GM10847 (cell line): ENCODE results near the gene NHERF2.

Source experiments
- POLR2A ChIP-seq: IDR thresholded peaks from 2 replicates; pipeline ENCODE4 v1.6.1; 2011; ENCODE audit not compliant: insufficient read length; ENCODE audit errors: extremely low read depth

NHERF2 gene

DNA sequence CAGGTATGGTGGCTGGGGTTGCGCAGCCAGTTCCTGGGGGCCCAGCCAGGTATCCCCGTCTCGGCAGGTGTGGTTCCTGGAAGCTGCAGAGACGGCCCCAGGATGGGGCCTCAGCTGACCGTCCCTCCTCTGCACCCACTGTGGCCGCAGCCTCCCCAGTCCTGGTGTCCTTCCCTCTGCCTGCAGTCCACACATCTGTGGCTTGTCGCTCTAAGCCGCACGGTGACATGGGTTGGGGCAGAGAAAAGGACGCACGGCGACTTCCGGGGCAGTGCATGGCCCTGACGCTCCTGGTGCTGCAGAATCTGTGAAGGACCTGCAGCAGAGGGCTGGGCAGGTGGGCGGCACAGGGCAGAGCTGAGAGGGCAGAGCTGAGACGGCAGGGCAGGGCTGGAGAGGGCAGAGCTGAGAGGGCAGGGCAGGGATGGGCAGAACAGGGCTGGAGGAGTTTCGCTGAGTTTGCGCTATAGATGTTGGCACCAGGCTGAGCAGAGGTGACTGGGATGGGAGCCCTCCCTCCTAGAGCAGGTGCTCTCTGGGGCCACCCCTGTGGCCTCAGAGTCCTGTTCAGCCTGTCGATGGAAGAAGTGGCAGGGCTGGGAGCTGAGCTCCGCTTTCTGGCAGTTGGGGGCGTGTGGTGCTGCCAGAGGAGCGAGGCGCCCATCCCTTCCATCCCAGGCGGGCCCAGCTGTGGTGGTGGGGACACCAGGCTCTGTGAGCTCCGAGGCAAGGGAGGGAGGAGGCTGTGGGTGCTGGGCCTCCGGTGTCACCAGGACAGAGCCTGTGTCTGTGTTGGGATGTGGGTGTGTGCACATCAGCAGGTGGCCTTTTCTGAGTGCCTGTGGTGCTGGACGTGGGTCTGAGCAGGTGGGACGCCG, 44.1 kb downstream of the NHERF2 start:
- no peak for TF ChIP-seq POLR2A

DNA sequence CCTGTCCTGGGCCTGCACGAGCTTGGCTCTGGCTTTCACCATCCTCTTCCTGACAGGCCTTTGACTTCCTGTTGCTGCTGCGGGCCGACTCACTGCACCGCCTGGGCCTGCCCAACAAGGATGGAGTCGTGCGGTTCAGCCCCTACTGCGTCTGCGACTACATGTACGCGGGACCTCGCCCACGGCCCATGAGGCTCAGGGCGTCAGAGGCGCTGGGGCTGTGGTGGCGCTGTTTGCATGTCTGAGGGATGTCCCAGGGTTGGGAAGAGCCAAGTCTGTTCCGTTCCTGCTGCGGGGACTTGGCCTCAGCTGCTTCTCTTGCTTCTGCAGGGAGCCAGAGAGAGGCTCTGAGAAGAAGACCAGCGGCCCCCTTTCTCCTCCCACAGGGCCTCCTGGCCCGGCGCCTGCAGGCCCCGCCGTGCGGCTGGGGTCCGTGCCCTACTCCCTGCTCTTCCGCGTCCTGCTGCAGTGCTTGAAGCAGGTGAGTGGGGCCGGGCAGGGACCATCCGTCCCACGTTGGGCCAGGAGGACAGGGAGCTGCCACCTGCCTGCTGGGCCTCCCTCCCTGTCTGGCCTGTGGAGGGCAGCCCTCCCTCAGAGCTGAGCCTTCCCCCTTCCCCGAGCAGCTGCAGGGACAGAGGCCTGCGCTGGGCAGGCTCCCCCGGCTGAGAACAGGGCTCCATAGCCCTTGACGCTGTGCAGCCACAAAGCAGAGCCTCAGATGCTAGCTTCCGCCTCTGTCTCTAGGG, 44.9 kb downstream of the NHERF2 start:
- TF ChIP-seq POLR2A, result no peak

DNA sequence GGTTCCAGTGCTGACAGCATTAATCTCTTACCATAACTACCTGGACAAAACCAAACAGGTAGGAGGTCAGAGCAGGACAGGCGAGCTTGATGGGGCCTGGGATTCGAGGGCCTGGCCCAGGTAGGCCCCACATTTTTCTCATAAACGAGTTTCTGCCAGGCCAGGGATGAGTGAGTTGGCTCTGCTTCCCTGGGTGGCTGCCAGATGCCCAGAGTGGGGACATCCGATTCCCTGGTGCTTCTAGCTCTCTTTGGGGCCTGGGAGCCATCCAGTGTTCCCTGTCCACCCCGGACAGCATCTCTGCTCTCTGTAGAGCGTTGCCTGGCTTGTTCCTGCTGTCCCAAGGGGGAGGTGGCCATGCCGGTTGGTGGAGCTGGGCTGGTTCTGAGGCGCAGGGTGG, 46.2 kb downstream of the NHERF2 start:
- TF ChIP-seq POLR2A, result no peak

DNA sequence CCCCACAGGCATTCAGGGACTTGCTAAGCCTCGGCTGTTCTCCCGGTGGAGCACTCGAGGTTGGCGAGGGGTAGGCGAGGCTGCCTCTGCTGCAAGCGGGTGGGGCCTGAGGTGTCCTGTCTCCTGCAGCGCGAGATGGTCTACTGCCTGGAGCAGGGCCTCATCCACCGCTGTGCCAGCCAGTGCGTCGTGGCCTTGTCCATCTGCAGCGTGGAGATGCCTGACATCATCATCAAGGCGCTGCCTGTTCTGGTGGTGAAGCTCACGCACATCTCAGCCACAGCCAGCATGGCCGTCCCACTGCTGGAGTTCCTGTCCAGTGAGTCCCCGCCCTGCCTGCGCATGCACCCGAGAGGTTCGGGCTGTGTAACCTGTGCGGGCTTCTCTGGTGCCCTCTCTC, 47.4 kb downstream of the NHERF2 start:
- no peak for TF ChIP-seq POLR2A

DNA sequence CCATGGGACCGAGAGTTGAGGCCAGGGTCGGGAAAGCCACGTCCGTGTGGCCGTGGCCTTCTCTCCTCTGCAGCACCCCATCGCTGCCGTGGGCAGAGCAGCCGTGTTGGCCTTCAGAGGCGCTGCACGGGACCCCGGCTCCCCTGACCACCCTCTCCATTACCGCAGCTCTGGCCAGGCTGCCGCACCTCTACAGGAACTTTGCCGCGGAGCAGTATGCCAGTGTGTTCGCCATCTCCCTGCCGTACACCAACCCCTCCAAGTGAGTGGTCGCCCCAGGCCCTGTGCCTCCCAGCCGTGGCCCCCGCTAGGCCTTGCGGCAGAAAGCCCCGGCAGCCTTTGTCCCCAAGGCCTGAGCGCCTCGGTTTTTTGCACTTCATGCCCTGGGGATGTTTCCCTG, 48.9 kb downstream of the NHERF2 start:
- TF ChIP-seq POLR2A, result no peak

DNA sequence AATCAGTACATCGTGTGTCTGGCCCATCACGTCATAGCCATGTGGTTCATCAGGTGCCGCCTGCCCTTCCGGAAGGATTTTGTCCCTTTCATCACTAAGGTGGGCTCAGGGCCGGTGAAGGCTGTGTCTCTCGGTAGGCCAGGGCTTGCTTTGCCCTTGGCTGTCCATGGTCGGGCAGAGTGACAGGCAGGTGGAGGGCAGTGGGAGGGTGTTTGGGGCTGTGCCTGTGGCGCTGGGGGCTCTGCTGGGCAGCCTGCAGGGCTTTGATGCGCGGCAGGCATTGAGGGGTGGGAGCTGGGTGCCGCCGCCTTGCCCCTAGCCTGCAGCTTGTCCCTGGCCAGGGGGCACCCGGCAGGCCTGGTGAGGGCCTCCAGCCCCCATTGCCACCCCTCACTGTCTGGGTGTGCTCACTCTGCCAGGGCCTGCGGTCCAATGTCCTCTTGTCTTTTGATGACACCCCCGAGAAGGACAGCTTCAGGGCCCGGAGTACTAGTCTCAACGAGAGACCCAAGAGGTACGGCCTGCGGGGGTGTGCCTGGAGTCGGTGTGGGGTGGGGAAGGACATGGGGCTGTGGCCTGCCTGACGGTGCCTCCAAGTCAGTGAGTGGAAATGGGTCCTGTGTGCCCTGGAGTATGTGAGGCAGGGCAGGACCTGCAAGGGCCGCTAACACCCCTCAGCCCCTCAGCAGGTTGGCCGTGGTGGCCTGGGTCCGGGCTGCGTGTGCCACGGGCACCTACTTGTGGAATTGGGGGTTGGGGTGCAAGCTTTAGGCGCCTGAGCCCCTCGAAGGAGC, 49.6 kb downstream of the NHERF2 start:
- TF ChIP-seq POLR2A, result no peak

DNA sequence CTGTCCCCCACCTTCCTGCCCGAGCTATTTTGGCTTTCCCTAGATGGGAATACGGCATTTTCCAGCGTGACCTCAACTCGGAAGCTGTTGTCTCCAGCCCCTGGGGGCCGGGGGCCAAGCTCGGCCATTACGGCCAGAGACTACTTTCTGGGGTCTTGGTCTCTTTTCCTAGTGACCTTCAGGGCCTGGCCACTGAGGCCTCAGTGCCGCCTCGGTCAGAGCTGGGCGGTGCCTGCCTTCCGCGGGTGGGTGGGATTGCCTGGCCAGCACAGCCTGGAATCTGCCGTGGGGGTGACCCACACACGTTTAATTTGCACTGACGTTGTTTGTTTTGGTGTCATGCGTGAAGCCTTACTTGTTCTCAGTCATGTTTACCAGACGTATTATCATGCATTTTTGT, 50.3 kb downstream of the NHERF2 start:
- TF ChIP-seq POLR2A, result no peak

DNA sequence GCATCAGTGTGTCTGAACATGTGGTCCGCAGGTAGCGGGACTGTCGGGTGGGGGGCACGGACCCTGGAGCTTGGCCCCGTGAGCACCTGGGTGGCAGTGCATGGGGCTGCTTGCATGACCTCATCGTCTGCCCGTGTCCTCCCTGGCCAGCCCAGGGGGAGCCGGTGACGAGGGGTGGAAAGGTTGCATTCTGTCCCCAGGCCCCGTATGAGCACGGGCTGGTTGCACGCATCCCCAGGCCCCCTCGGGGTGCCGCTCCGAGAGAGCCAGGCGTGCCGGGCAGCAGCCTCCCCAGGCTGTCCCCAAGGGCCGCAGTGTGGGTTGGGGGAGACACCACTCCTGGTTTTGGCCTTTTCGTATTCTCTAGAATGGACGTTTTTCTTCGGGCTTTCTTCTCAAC, 51.0 kb downstream of the NHERF2 start:
- TF ChIP-seq POLR2A, result no peak

DNA sequence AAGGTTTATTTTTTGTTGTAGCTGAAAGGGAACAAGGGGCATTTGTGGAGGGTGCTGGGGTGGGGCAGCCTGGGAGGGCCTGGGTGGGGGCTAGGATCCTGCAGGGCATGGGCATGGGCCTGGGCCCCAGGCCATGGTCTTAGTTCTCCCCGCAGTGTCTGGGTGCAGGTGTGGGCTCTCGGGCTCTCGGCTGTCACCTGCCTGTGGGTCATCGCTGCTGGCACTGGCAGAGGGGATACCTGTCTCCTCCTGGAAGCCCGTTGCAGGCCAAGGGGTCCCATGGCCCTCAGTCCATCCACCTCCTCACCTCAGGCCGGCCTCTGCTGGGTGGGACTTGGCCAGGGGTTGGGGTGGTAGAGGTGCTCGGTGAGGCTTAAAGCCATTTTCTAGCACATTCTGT, 51.4 kb downstream of the NHERF2 start:
- TF ChIP-seq POLR2A, result no peak

DNA sequence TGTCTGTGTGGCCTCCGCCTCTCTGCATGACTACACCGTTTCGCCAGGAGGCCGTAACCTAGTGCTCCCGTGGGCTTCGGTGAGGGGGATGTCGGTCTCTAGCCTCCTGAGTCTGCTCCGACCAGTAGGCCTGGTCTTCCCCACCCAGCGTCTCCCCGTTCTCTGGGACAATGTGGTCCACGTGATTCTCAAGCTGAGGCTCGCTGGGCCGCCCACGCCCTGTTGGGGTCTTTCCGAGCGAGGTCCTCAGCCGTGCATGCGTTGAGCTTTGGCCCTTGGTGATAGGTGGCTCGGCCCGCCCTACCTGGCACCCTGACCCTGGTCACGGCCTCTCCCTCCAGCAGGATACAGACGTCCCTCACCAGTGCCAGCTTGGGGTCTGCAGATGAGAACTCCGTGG, 52.0 kb downstream of the NHERF2 start:
- TF ChIP-seq POLR2A, result no peak

DNA sequence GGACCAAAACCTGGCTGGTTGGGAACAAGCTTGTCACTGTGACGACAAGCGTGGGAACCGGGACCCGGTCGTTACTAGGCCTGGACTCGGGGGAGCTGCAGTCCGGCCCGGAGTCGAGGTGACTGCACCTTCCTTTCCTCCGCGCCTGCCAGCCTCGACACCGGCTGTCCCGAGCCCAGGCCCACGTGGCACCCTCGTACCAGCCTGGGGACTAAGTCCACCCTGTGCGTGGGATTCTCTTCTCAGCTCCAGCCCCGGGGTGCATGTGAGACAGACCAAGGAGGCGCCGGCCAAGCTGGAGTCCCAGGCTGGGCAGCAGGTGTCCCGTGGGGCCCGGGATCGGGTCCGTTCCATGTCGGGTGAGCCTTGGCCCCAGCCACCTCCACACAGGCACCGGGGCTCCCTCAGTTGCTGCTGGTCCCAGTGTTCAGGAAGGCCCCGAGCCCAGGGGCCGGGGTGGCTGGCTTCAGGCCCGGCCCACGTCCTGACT, 52.7 kb downstream of the NHERF2 start:
- no peak for TF ChIP-seq POLR2A

DNA sequence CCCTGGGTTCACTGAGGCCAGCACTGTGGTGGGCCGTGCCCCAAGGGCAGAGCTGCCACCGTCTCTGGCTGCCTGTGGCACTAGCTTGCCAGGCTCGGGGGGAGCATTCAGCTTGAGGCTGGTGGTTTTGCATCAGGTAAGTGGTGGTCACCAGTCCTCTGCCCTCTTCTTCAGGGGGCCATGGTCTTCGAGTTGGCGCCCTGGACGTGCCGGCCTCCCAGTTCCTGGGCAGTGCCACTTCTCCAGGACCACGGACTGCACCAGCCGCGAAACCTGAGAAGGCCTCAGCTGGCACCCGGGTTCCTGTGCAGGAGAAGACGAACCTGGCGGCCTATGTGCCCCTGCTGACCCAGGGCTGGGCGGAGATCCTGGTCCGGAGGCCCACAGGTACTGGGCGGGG, 53.3 kb downstream of the NHERF2 start:
- no peak for TF ChIP-seq POLR2A

DNA sequence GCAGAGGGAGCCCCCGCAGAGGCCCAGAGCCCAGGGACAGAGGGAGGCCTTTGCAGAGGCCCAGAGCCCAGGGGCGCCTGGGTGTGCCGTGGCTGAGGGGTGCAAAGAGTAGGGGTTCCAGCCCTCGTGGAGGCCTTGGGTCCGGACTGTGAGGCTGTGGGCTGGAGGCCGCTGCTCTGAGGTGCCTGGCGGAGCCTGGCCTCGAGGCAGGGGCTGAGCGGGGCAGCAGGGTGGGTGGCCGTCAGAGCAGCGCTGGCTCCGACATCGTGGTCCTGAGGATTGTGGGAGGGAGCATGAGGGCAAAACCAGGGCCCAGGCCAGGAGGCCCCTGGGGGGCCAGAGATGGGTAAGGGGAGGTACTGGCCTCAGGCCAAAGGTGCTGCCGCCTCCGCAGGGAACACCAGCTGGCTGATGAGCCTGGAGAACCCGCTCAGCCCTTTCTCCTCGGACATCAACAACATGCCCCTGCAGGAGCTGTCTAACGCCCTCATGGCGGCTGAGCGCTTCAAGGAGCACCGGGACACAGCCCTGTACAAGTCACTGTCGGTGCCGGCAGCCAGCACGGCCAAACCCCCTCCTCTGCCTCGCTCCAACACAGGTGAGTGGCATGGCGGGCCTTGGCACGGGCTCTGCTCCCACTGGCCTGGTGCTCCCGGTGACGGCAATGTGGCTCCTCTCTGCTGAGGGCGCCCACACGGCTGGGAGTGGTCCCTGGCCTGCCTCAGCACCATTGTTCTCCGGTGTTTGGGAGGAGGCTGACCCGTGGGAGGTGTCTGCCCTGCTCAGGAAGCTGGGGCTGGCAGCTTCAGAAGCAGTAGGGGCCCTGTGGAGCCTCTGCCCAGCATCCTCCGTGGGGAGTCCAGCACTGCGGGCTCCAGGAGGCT, 54.7 kb downstream of the NHERF2 start:
- TF ChIP-seq POLR2A, result no peak

DNA sequence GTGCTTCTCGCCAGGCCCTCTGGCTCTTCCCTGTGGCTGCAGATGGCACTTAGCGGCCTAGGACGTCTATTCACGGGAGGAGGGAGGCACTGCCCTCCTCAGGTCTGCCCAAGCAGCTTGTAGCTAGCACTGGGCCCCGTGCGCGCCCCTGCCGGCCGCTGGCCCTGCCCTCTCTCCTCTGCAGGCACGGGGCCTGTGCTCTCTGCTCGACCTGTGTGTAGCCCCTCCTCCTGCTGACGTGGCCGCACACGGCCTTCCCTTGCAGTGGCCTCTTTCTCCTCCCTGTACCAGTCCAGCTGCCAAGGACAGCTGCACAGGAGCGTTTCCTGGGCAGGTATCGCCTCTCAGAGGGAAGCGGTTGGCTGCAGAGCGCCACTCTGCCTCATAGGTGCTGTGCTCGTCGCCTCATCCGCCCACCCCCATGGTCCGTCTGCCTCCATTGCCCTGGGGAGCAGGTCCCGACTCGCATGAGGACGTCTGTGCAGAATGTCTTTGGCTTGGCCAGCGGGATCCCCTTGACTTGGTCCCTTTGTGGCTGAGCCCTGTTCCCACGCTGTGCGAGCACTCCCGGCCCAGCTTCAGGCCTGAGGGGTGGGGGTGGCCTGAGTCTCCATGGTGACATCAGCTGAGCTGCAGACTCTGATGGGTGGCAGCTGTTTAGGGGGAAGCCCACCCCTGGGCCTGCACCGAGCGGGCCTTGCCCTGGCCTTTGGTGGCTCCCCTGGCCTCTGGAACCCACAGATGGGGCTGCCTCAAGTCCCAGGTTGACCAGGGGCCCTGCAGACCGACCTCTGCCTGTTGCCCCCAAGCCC, 55.7 kb downstream of the NHERF2 start:
- no peak for TF ChIP-seq POLR2A

DNA sequence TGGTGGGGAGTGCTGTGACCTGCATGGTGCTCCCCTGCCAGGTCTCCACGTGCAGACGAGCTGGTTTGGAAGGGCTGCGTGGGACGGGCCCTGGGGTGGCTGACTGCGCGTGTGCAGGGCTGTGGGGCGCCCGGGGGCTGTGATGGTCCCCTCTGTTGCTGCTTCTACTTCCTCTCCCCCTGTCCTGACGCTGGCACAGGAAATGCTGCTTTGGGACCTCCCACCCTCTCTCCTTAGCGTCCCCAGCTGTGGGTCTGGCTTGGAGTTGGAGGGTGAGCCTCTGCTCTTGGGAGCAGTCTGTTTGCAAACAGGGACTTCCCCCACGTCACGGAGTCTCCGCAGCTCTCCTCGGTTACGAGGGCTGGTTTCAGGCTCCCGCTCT, 56.3 kb downstream of the NHERF2 start:
- TF ChIP-seq POLR2A, result no peak
